ENCODE measurements around the gene IRF5. TPM values are rescaled to one million over a fixed set of nuclear protein-coding genes. Genes with fewer than 3 reads are reported as not detected.
"Not testable (repeated sequence)": the region's sequence is repeated elsewhere in the genome, so short reads cannot be mapped to it uniquely, and the experiment has no call there.

IRF5 gene
- total and polyA plus RNA-seq, 5 donors, result 1.6 to 4.6 (median 4.1) TPM

GRCh38 chr7:128985660-128986059 is 47.9 kb downstream of the IRF5 start:
- intact Hi-C loops (cut with DNase I), result no loop called here
- ATAC-seq (no peak), DNase-seq (no peak)
- Histone ChIP-seq H3K4me3 (ENCODE audit: low read length) (no peak overlapping the region), H3K4me1 (ENCODE audit: control insufficient read depth, insufficient read depth, low read length) (no peaks in the 10 kb centered on the region), H3K27me3 (ENCODE audit: control insufficient read depth, insufficient read depth) (no peaks in the 10 kb centered on the region), H3K9me3 (ENCODE audit: control insufficient read depth, low read length) (no peaks in the 10 kb centered on the region), H3K27ac (ENCODE audit: low read length) (no peak overlapping the region)

- no peaks in the 10 kb centered on the region for H3K27me3 ChIP-seq (ENCODE audit: control insufficient read depth, insufficient read depth)
- no peak overlapping the region for H3K4me3 ChIP-seq (ENCODE audit: low read length)
- H3K4me1 ChIP-seq (ENCODE audit: control insufficient read depth, insufficient read depth, low read length), result no peaks in the 10 kb centered on the region
- intact Hi-C loops (cut with DNase I), result no loop called here
- 90% methylated on average over 3 of the region's 3 CpGs for WGBS
- no peak for DNase-seq
- no peak for ATAC-seq
- no peaks in the 10 kb centered on the region for H3K9me3 ChIP-seq (ENCODE audit: control insufficient read depth, low read length)
- no peak overlapping the region for H3K27ac ChIP-seq (ENCODE audit: low read length)
Measured at GRCh38 chr7:128986609-128987008, 48.9 kb downstream of the IRF5 start.

- Histone ChIP-seq H3K9me3 (ENCODE audit: control insufficient read depth, low read length) (no peaks in the 10 kb centered on the region), H3K27me3 (ENCODE audit: control insufficient read depth, insufficient read depth) (no peaks in the 10 kb centered on the region), H3K4me1 (ENCODE audit: control insufficient read depth, insufficient read depth, low read length) (no peaks in the 10 kb centered on the region), H3K27ac (ENCODE audit: low read length) (no peak overlapping the region), H3K4me3 (ENCODE audit: low read length) (no peak overlapping the region)
- no peak for DNase-seq
- intact Hi-C loops (cut with DNase I), result no loop called here
- no peak for ATAC-seq
Measured at GRCh38 chr7:128988372-128988771, 50.6 kb downstream of the IRF5 start.

GRCh38 chr7:128989961-128990360 is 52.2 kb downstream of the IRF5 start:
- DNase-seq (no peak), ATAC-seq (no peak)
- intact Hi-C loops (cut with DNase I), result no loop called here
- Histone ChIP-seq H3K9me3 (ENCODE audit: control insufficient read depth, low read length) (no peaks in the 10 kb centered on the region), H3K27ac (ENCODE audit: low read length) (no peak overlapping the region), H3K27me3 (ENCODE audit: control insufficient read depth, insufficient read depth) (no peaks in the 10 kb centered on the region), H3K4me1 (ENCODE audit: control insufficient read depth, insufficient read depth, low read length) (no peaks in the 10 kb centered on the region), H3K4me3 (ENCODE audit: low read length) (no peak overlapping the region)
- WGBS, result 84% methylated on average over 9 of the region's 9 CpGs

- WGBS, result 94% methylated on average over 2 of the region's 2 CpGs
- no peak overlapping the region for H3K4me3 ChIP-seq (ENCODE audit: low read length)
- intact Hi-C loops (cut with DNase I), result no loop called here
- no peak overlapping the region for H3K27ac ChIP-seq (ENCODE audit: low read length)
- no peaks in the 10 kb centered on the region for H3K27me3 ChIP-seq (ENCODE audit: control insufficient read depth, insufficient read depth)
- DNase-seq (no peak), ATAC-seq (no peak)
- no peaks in the 10 kb centered on the region for H3K9me3 ChIP-seq (ENCODE audit: control insufficient read depth, low read length)
- H3K4me1 ChIP-seq (ENCODE audit: control insufficient read depth, insufficient read depth, low read length), result no peaks in the 10 kb centered on the region
Measured at GRCh38 chr7:128993419-128993818, 55.7 kb downstream of the IRF5 start.

- H3K4me3 ChIP-seq (ENCODE audit: low read length), result not testable (repeated sequence)
Measured at GRCh38 chr7:128994560-128994959, 56.8 kb downstream of the IRF5 start.

GRCh38 chr7:128997181-128997580 is 59.5 kb downstream of the IRF5 start:
- intact Hi-C loops (cut with DNase I), result no loop called here
- Histone ChIP-seq H3K27ac (ENCODE audit: low read length) (no peak overlapping the region), H3K4me3 (ENCODE audit: low read length) (no peak overlapping the region), H3K9me3 (ENCODE audit: control insufficient read depth, low read length) (no peaks in the 10 kb centered on the region), H3K4me1 (ENCODE audit: control insufficient read depth, insufficient read depth, low read length) (no peaks in the 10 kb centered on the region), H3K27me3 (ENCODE audit: control insufficient read depth, insufficient read depth) (no peaks in the 10 kb centered on the region)
- no peak for ATAC-seq
- 72% methylated on average over 5 of the region's 5 CpGs for WGBS
- no peak for DNase-seq

More at GRCh38 chr7:128994560-128994959, 56.8 kb downstream of the IRF5 start:
- intact Hi-C loops (cut with DNase I); H3K9me3 ChIP-seq (ENCODE audit: control insufficient read depth, low read length); H3K27ac ChIP-seq (ENCODE audit: low read length); H3K4me1 ChIP-seq (ENCODE audit: control insufficient read depth, insufficient read depth, low read length); DNase-seq; H3K27me3 ChIP-seq (ENCODE audit: control insufficient read depth, insufficient read depth); ATAC-seq: not testable (repeated sequence)
- WGBS, result 97% methylated on average over 8 of the region's 8 CpGs

Other genes with a start within 250 kb of the IRF5 start
- 100 to 1,000 TPM; 195 to 318 (median 234) TPM for gene CALU, start 198.6 kb upstream of the IRF5 start, total RNA-seq
- 90.7 TPM for gene CALU, start 198.6 kb upstream of the IRF5 start, polyA plus RNA-seq
- gene OPN1SW, start 162.1 kb upstream of the IRF5 start, total RNA-seq, result not detected
- gene OPN1SW, start 162.1 kb upstream of the IRF5 start, polyA plus RNA-seq, result not detected
- 1 to 10 TPM; 2.5 to 6.9 (median 5.4) TPM for gene CCDC136, start 146.0 kb upstream of the IRF5 start, total RNA-seq
- 5.7 TPM for gene CCDC136, start 146.0 kb upstream of the IRF5 start, polyA plus RNA-seq
- 100 to 1,000 TPM; 244 to 358 (median 285) TPM for gene FLNC, start 107.5 kb upstream of the IRF5 start, total RNA-seq
- 216 TPM for gene FLNC, start 107.5 kb upstream of the IRF5 start, polyA plus RNA-seq
- gene ATP6V1F, start 75.1 kb upstream of the IRF5 start, total RNA-seq, result 100 to 1,000 TPM; 127 to 139 (median 134) TPM
- 224 TPM for gene ATP6V1F, start 75.1 kb upstream of the IRF5 start, polyA plus RNA-seq
- gene KCP, start 27.2 kb upstream of the IRF5 start, total RNA-seq, result under 1 TPM; 0.23 to 0.28 (median 0.24) TPM
- 0.36 TPM for gene KCP, start 27.2 kb upstream of the IRF5 start, polyA plus RNA-seq
- gene TNPO3, start 117.2 kb downstream of the IRF5 start, total RNA-seq, result 10 to 100 TPM; 23.0 to 29.5 (median 27.2) TPM
- 12.2 TPM for gene TNPO3, start 117.2 kb downstream of the IRF5 start, polyA plus RNA-seq
- gene TSPAN33, start 206.8 kb downstream of the IRF5 start, total RNA-seq, result 10 to 100 TPM; 12.8 to 17.8 (median 13.2) TPM
- gene TSPAN33, start 206.8 kb downstream of the IRF5 start, polyA plus RNA-seq, result 7.4 TPM